CD14-positive monocyte (primary cell): Measurements from ENCODE around the gene STX18. TPM values are rescaled to one million over a fixed set of nuclear protein-coding genes. Genes with fewer than 3 reads are reported as not detected.

Source experiments
- DNase-seq, 3 donors: peaks; one replicate each; pipeline ENCODE4 v3.0.0-alpha.2; 2011 to 2022
- H2AFZ ChIP-seq: 2 replicates; pipeline ENCODE4 v1.6.0; 2012; ENCODE audit warnings: mild to moderate bottlenecking, low read depth, low read length, inconsistent platforms; ENCODE audit not compliant: insufficient read depth, poor library complexity, severe bottlenecking
- H3K27ac ChIP-seq, 2 donors: 1 replicate in 1 of 2; 2 replicates in 1 of 2; pipeline ENCODE4 v1.5.1; 2012 to 2013; ENCODE audit warnings: low read length in 2 of 2, control low read depth in 1 of 2, inconsistent platforms in 1 of 2, low read depth in 1 of 2, mild to moderate bottlenecking in 1 of 2
- H3K27me3 ChIP-seq, 2 donors: one replicate each; pipeline versions ENCODE4 v1.6.0 to v1.6.1; 2011 to 2013; ENCODE audit warnings: low read length in 2 of 2; ENCODE audit not compliant: control insufficient read depth in 2 of 2, insufficient read depth in 2 of 2
- H3K36me3 ChIP-seq, 2 donors: replicated peaks in 1 of 2; 1 replicate in 1 of 2; 2 replicates in 1 of 2; pipeline versions ENCODE4 v1.5.1 to v1.6.1; 2012 to 2013; ENCODE audit warnings: low read length in 2 of 2, control low read depth in 1 of 2, inconsistent platforms in 1 of 2, mild to moderate bottlenecking in 1 of 2; ENCODE audit not compliant: insufficient read depth in 2 of 2, control insufficient read depth in 1 of 2
- H3K4me1 ChIP-seq, 2 donors: 1 replicate in 1 of 2; 2 replicates in 1 of 2; pipeline versions ENCODE4 v1.5.1 to v1.6.1; 2012 to 2013; ENCODE audit warnings: low read length in 2 of 2, control low read depth in 1 of 2, inconsistent platforms in 1 of 2, mild to moderate bottlenecking in 1 of 2, moderate library complexity in 1 of 2; ENCODE audit not compliant: insufficient read depth in 2 of 2, control insufficient read depth in 1 of 2
- H3K4me2 ChIP-seq: replicated peaks from 2 replicates; pipeline ENCODE3; 2012; ENCODE audit warnings: low read length, moderate library complexity, mild to moderate bottlenecking; ENCODE audit not compliant: poor library complexity, severe bottlenecking; ENCODE audit errors: extremely low read depth
- H3K4me3 ChIP-seq, 3 experiments: fragments of 200-600 bp in 1 of 3; sonication (generic) in 1 of 3; replicated peaks in 1 of 3; 1 replicate in 2 of 3; 2 replicates in 1 of 3; pipeline ENCODE4 v1.5.1; 2011 to 2013; ENCODE audit warnings: low read length in 3 of 3, mild to moderate bottlenecking in 3 of 3, control low read depth in 2 of 3, low read depth in 2 of 3, inconsistent platforms in 1 of 3, moderate library complexity in 1 of 3
- H3K79me2 ChIP-seq: 2 replicates; pipeline ENCODE4 v1.6.0; 2012; ENCODE audit warnings: mild to moderate bottlenecking, control low read depth, inconsistent platforms, low read length, moderate library complexity; ENCODE audit not compliant: insufficient read depth
- H3K9ac ChIP-seq: 2 replicates; pipeline ENCODE4 v1.6.0; 2017; ENCODE audit warnings: low read length, mild to moderate bottlenecking; ENCODE audit not compliant: insufficient read depth, poor library complexity, severe bottlenecking
- H3K9me3 ChIP-seq, 2 donors: replicated peaks in 1 of 2; 1 replicate in 1 of 2; 2 replicates in 1 of 2; pipeline versions ENCODE4 v1.5.1 to v1.6.1; 2012 to 2013; ENCODE audit warnings: low read length in 2 of 2, control low read depth in 1 of 2; ENCODE audit not compliant: control insufficient read depth in 1 of 2, insufficient read depth in 1 of 2
- H4K20me1 ChIP-seq: 2 replicates; pipeline ENCODE4 v1.6.0; 2012; ENCODE audit warnings: mild to moderate bottlenecking, low read length, control low read depth, moderate library complexity; ENCODE audit not compliant: insufficient read depth
- H3K27ac Mint-ChIP-seq, 7 donors: one replicate each; pipeline ENCODE4 v1.8.0; 2020; ENCODE audit warnings: mild to moderate bottlenecking in 7 of 7, mixed read lengths in 7 of 7, moderate library complexity in 6 of 7, inconsistent platforms in 2 of 7
- H3K27me3 Mint-ChIP-seq, 3 donors: one replicate each; pipeline ENCODE4 v1.8.0; 2021 to 2022; ENCODE audit warnings: low read depth in 3 of 3, mild to moderate bottlenecking in 3 of 3, mixed read lengths in 3 of 3, moderate library complexity in 3 of 3, inconsistent platforms in 1 of 3
- H3K36me3 Mint-ChIP-seq, 2 donors: one replicate each; pipeline ENCODE4 v1.8.0; 2020; ENCODE audit warnings: mixed read lengths in 2 of 2, inconsistent platforms in 1 of 2, mild to moderate bottlenecking in 1 of 2
- H3K4me1 Mint-ChIP-seq: one replicate; pipeline ENCODE4 v1.8.0; 2020; ENCODE audit warnings: mild to moderate bottlenecking, mixed read lengths
- H3K4me3 Mint-ChIP-seq, 2 donors: one replicate each; pipeline ENCODE4 v1.8.0; 2020; ENCODE audit warnings: mild to moderate bottlenecking in 2 of 2, mixed read lengths in 2 of 2, moderate library complexity in 1 of 2
- H3K9me3 Mint-ChIP-seq, 7 donors: one replicate each; pipeline ENCODE4 v1.8.0; 2020 to 2022; ENCODE audit warnings: mixed read lengths in 7 of 7, mild to moderate bottlenecking in 6 of 7, moderate library complexity in 6 of 7, inconsistent platforms in 2 of 7
- WGBS: methylation state at CpG from one replicate; pipeline ENCODE4 v1.1.5; 2013; ENCODE audit warnings: missing lambda C conversion rate; ENCODE audit not compliant: insufficient coverage; 5-methylcytosine and 5-hydroxymethylcytosine counted together
- intact Hi-C, 2 donors: fragments of 100-400 bp; cut with micrococcal nuclease; formaldehyde crosslinking; loops; one replicate each; pipeline versions ENCODE4 v1.15.0 to v1.15.1; 2023
- polyA plus RNA-seq, 3 donors: library from polyadenylated mRNA; depleted of rRNA in 1 of 3; unstranded in 2 of 3; stranded (reverse) in 1 of 3; fragments of 300-500 nt in 2 of 3; fragments of >200 nt in 1 of 3; fragmentation: Illumina TruSeq in 2 of 3; gene quantifications; 1 replicate in 2 of 3; 2 replicates in 1 of 3; pipeline ENCODE4 v1.2.3, GENCODE V29; 2012 to 2021
- TF ChIP-seq, protein P1 (sequence below): fragments of 200-600 bp; IDR thresholded peaks from one replicate; pipeline ENCODE4 v1.8.0; 2022; ENCODE audit warnings: antibody characterized with exemption, mild to moderate bottlenecking

Gene STX18
- polyA plus RNA-seq, 3 donors: 19.0 to 24.1 (median 19.6) TPM

- H3K27me3 ChIP-seq: no peaks in the 10 kb centered on the region
- H3K79me2 ChIP-seq: peaks cover 10% of the 10 kb centered on the region
- peaks cover 0 to 11% of the 10 kb centered on the region in 2 donors for H3K36me3 ChIP-seq
- H3K27ac ChIP-seq: no peak overlapping the region
- WGBS: 94% methylated on average over 3 of the region's 9 CpGs
- H3K4me3 ChIP-seq: no peak overlapping the region
- Mint-ChIP-seq H3K4me3 (no peak overlapping the region), H3K4me1 (peaks cover 10% of the 10 kb centered on the region), H3K36me3 (peaks cover 9 to 12% of the 10 kb centered on the region in 2 donors), H3K27me3 (peaks cover 0 to 2% (median 0%) of the 10 kb centered on the region in 3 donors), H3K9me3 (no peaks in the 10 kb centered on the region), H3K27ac (no peak overlapping the region)
- H3K9ac ChIP-seq: no peak overlapping the region
- no peaks in the 10 kb centered on the region for H3K4me1 ChIP-seq
- no peak for DNase-seq
- no peak overlapping the region for H2AFZ ChIP-seq
- no peak overlapping the region for H3K4me2 ChIP-seq
- intact Hi-C loops: no loop called here
- no peaks in the 10 kb centered on the region for H3K9me3 ChIP-seq
- H4K20me1 ChIP-seq: peaks cover 32% of the 10 kb centered on the region
- TF ChIP-seq, protein P1, sequence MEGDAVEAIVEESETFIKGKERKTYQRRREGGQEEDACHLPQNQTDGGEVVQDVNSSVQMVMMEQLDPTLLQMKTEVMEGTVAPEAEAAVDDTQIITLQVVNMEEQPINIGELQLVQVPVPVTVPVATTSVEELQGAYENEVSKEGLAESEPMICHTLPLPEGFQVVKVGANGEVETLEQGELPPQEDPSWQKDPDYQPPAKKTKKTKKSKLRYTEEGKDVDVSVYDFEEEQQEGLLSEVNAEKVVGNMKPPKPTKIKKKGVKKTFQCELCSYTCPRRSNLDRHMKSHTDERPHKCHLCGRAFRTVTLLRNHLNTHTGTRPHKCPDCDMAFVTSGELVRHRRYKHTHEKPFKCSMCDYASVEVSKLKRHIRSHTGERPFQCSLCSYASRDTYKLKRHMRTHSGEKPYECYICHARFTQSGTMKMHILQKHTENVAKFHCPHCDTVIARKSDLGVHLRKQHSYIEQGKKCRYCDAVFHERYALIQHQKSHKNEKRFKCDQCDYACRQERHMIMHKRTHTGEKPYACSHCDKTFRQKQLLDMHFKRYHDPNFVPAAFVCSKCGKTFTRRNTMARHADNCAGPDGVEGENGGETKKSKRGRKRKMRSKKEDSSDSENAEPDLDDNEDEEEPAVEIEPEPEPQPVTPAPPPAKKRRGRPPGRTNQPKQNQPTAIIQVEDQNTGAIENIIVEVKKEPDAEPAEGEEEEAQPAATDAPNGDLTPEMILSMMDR: no peak
These were observed 45.1 kb downstream of the STX18 start for GRCh38 chr4:4496592-4497372.

DNA sequence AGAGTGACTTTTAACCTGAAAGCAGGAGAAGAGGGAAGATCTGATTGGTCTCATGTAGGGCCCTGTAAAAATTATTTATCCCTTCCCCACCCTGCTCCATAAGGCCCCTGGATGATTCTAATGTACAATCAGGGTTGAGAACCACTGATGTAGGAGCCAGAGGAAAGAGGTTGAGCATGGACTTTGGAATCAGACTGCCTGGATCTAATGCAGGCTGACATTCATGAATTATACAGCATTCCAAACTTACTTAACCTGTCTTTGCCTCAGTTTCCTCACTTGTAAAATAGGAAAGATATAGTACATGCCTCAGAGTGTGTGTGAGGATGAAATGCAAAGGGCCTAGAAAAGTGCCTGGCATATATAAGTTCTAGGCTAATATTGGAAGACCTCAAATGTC, 47.0 kb downstream of the STX18 start:
- no peak overlapping the region for H2AFZ ChIP-seq
- no peaks in the 10 kb centered on the region for H3K27me3 ChIP-seq
- no peak overlapping the region for H3K9ac ChIP-seq
- no peak overlapping the region for H3K4me3 ChIP-seq
- H3K9me3 ChIP-seq: no peaks in the 10 kb centered on the region
- no peaks in the 10 kb centered on the region for H3K4me1 ChIP-seq
- intact Hi-C loops: no loop called here
- peaks cover 0 to 11% of the 10 kb centered on the region in 2 donors for H3K36me3 ChIP-seq
- H3K4me2 ChIP-seq: no peak overlapping the region
- H4K20me1 ChIP-seq: peaks cover 14% of the 10 kb centered on the region
- H3K79me2 ChIP-seq: peaks cover 10% of the 10 kb centered on the region
- peaks cover 0 to 2% (median 0%) of the 10 kb centered on the region in 3 donors for H3K27me3 Mint-ChIP-seq
- no peak overlapping the region for H3K4me3 Mint-ChIP-seq
- TF ChIP-seq, protein P1: no peak
- no peak for DNase-seq
- H3K27ac ChIP-seq: no peak overlapping the region
- no peaks in the 10 kb centered on the region for H3K9me3 Mint-ChIP-seq
- H3K36me3 Mint-ChIP-seq: peaks cover 9 to 12% of the 10 kb centered on the region in 2 donors
- peaks cover 7% of the 10 kb centered on the region for H3K4me1 Mint-ChIP-seq
- no peak overlapping the region for H3K27ac Mint-ChIP-seq
